ENCODE results near the gene WDR11.

DNA sequence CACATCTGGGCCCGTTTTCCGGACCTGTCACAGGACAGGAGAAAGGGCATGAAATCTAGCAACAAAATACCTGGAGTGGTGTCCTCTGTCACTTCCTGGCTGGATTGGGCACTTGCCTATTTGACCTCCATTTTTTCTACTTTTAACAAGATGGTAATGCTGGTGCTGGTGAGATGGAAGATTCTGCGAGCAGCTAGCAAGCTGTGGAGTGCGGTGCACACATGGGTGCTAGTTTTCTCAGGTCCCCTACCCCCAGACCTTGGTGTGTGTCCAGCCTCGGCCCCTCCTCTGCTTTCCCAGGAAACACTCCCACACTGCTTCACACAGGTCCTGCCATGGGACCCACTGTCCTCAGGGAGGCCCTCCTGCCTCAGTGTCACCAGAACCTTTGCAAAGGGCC is 87.7 kb downstream of the WDR11 start:
- TF ChIP-seq POLR2A (IDR thresholded peaks at IDR 0.05), result no peak
- TF ChIP-seq CTCF (IDR thresholded peaks at IDR 0.05), result no peak

Data from Peyer's patch (tissue), 4 donors.